ENCODE data around the gene INAFM1. TPM values are rescaled to one million over a fixed set of nuclear protein-coding genes. Genes with fewer than 3 reads are reported as not detected.
A peak's percentile ranks its signal among the peaks of the same experiment; 100 is the strongest.

Gene INAFM1
- total RNA-seq, 4 donors from 2014 or later = 7.2 to 17.2 (median 9.6) TPM

GRCh38 chr19:47240556-47240955, 34.1 kb upstream of the INAFM1 start:
- 51% methylated on average over 6 of the region's 6 CpGs; no CpG with 5 or more reads in 1 of the 2 donors for whole genome bisulfite sequencing, 2 donors (ENCODE audit: low coverage in 1 of 2)
- Histone ChIP-seq H3K36me3 (no peaks in the 10 kb centered on the region), H3K4me3 (no peak overlapping the region), H3K27me3 (peaks cover 23% of the 10 kb centered on the region), H3K9me3 (no peaks in the 10 kb centered on the region), H3K4me1 (peaks cover 8 to 44% (median 38%) of the 10 kb centered on the region in 4 donors), H3K27ac (no peak overlapping the region)
- in situ Hi-C loops (cut with MboI; ENCODE audit: low pct_ligation_motif_present in 1 of 4, low pct_unique_long_range_greater_than_20kb in 1 of 4, low sequenced_read_pairs in 3 of 4) (loop anchor here in 2 of 4 donors (10.0 kb wide), 2 partner anchors 86 to 96 kb away; no protein-coding TSS in a partner anchor), intact Hi-C loops (cut with DNase I; ENCODE audit: low total_unique reads) (no loop called here)
- DNase-seq = no peak
- no peak for TF ChIP-seq POLR2A (IDR thresholded peaks at IDR 0.05)
- TF ChIP-seq CTCF (IDR thresholded peaks at IDR 0.05) = no peak
- no peak for TF ChIP-seq POLR2AphosphoS5 (IDR thresholded peaks at IDR 0.05)
- no peak for TF ChIP-seq EP300 (IDR thresholded peaks at IDR 0.05; ENCODE audit: low read depth)

GRCh38 chr19:47240996-47241918, 33.4 kb upstream of the INAFM1 start:
- Histone ChIP-seq H3K4me1 (peaks cover 8 to 44% (median 38%) of the 10 kb centered on the region in 4 donors), H3K27me3 (peaks cover 23% of the 10 kb centered on the region), H3K27ac (no peak overlapping the region), H3K4me3 (no peak overlapping the region), H3K36me3 (no peaks in the 10 kb centered on the region), H3K9me3 (no peaks in the 10 kb centered on the region)
- intact Hi-C loops (cut with DNase I; ENCODE audit: low total_unique reads) (no loop called here), in situ Hi-C loops (cut with MboI; ENCODE audit: low pct_ligation_motif_present in 1 of 4, low pct_unique_long_range_greater_than_20kb in 1 of 4, low sequenced_read_pairs in 3 of 4) (loop anchor here in 2 of 4 donors (10.0 kb wide), 2 partner anchors 86 to 96 kb away; no protein-coding TSS in a partner anchor)
- DNase-seq = peak; percentile 83
- TF ChIP-seq POLR2A (IDR thresholded peaks at IDR 0.05) (no peak), CTCF (IDR thresholded peaks at IDR 0.05) (no peak), EP300 (IDR thresholded peaks at IDR 0.05; ENCODE audit: low read depth) (no peak), POLR2AphosphoS5 (IDR thresholded peaks at IDR 0.05) (no peak)
- WGBS, 2 donors (ENCODE audit: low coverage in 1 of 2) = 10 to 67% methylated on average over 1 to 16 of the region's 27 CpGs

GRCh38 chr19:47241919-47242577, 32.6 kb upstream of the INAFM1 start:
- intact Hi-C loops (cut with DNase I; ENCODE audit: low total_unique reads) (no loop called here), in situ Hi-C loops (cut with MboI; ENCODE audit: low pct_ligation_motif_present in 1 of 4, low pct_unique_long_range_greater_than_20kb in 1 of 4, low sequenced_read_pairs in 3 of 4) (loop anchor here in 2 of 4 donors (10.0 kb wide), 2 partner anchors 87 to 97 kb away; no protein-coding TSS in a partner anchor)
- Histone ChIP-seq H3K36me3 (no peaks in the 10 kb centered on the region), H3K27me3 (peaks cover 23% of the 10 kb centered on the region), H3K9me3 (no peaks in the 10 kb centered on the region), H3K4me1 (peaks cover 8 to 44% (median 38%) of the 10 kb centered on the region in 4 donors), H3K27ac (peak overlapping the region in 1 of 4 donors; percentile 75), H3K4me3 (no peak overlapping the region)
- WGBS, 2 donors (ENCODE audit: low coverage in 1 of 2) = 78 to 88% methylated on average over 1 to 7 of the region's 7 CpGs
- DNase-seq = no peak
- TF ChIP-seq EP300 (IDR thresholded peaks at IDR 0.05; ENCODE audit: low read depth) = no peak
- TF ChIP-seq POLR2AphosphoS5 (IDR thresholded peaks at IDR 0.05) = no peak
- TF ChIP-seq POLR2A (IDR thresholded peaks at IDR 0.05) = no peak
- no peak for TF ChIP-seq CTCF (IDR thresholded peaks at IDR 0.05)

- no peak for TF ChIP-seq CTCF (IDR thresholded peaks at IDR 0.05)
- TF ChIP-seq EP300 (IDR thresholded peaks at IDR 0.05; ENCODE audit: low read depth) = no peak
- no peak for TF ChIP-seq POLR2AphosphoS5 (IDR thresholded peaks at IDR 0.05)
- TF ChIP-seq POLR2A (IDR thresholded peaks at IDR 0.05) = no peak
- no peaks in the 10 kb centered on the region for H3K36me3 ChIP-seq
- H3K4me1 ChIP-seq = peaks cover 8 to 45% (median 38%) of the 10 kb centered on the region in 4 donors
- peaks cover 23% of the 10 kb centered on the region for H3K27me3 ChIP-seq
- no peak for DNase-seq
- H3K4me3 ChIP-seq = peak overlapping the region in 2 of 4 donors; percentile 19 to 20
- H3K27ac ChIP-seq = peak overlapping the region; percentile 58 to 80 (median 74)
- intact Hi-C loops (cut with DNase I; ENCODE audit: low total_unique reads) = no loop called here
- H3K9me3 ChIP-seq = no peaks in the 10 kb centered on the region
- WGBS, 2 donors (ENCODE audit: low coverage in 1 of 2) = 11 to 19% methylated on average over 5 to 8 of the region's 9 CpGs
- in situ Hi-C loops (cut with MboI; ENCODE audit: low pct_ligation_motif_present in 1 of 4, low pct_unique_long_range_greater_than_20kb in 1 of 4, low sequenced_read_pairs in 3 of 4) = loop anchor here in 2 of 4 donors (10.0 kb wide), 2 partner anchors 89 to 99 kb away; no protein-coding TSS in a partner anchor
Observed at GRCh38 chr19:47243364-47243775, 31.3 kb upstream of the INAFM1 start.

Data from transverse colon (tissue), 4 donors.